Activated T-helper 9 cell treated with anti-CD3 and anti-CD28 coated beads, Interleukin-2, amount 50 U/mL, for 16 hours (primary cell): ENCODE data around the gene KLHDC7B.
"Not testable (repeated sequence)": the region's sequence is repeated elsewhere in the genome, so short reads cannot be mapped to it uniquely, and the experiment has no call there.

ENCODE experiments used
- DNase-seq: peaks from one replicate; pipeline ENCODE4 v3.0.0-alpha.2; 2020; ENCODE audit warnings: low read depth

The KLHDC7B gene

GRCh38 chr22:50517495-50518260, 28.0 kb upstream of the KLHDC7B start:
- DNase-seq, result no peak

GRCh38 chr22:50518606-50519005, 27.1 kb upstream of the KLHDC7B start:
- DNase-seq, result no peak

DNA sequence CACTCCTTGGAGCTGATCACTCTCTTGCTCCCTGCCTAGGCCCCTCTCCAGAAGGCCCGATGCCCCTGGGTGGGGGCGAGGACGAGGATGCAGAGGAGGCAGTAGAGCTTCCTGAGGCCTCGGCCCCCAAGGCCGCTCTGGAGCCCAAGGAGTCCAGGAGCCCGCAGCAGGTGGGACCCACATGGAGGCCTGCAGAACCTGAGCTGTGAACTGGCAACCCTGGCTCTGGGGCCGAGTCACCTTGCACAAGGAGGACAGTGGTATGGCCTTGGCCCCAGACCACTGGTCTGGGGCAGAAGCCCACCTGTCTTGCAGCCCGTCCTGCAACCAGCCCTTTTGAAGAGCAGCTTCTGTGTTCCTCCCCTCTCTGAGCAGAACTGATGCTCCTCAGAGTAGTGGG, 26.5 kb upstream of the KLHDC7B start:
- no peak for DNase-seq

DNA sequence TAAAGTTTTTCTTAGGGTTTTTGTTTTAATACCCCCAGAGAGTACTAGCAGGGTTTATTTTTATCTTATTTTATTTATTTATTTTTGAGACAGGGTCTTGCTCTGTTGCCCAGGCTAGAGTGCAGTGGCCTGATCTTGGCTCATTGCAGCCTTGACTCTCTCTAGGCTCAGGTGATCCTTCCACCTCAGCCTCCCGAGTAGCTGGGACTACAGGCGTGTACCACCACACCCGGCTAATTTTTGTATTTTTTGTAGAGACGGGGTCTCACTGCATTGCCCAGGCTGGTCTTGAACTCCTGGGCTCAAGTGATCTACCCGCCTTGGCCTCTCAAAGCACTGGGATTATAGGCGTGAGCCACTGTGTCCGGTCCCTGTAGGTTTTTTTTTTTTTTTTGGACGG, 25.5 kb upstream of the KLHDC7B start:
- not testable (repeated sequence) for DNase-seq

- DNase-seq, result no peak
These were observed 24.8 kb upstream of the KLHDC7B start for GRCh38 chr22:50520826-50521453.

DNA sequence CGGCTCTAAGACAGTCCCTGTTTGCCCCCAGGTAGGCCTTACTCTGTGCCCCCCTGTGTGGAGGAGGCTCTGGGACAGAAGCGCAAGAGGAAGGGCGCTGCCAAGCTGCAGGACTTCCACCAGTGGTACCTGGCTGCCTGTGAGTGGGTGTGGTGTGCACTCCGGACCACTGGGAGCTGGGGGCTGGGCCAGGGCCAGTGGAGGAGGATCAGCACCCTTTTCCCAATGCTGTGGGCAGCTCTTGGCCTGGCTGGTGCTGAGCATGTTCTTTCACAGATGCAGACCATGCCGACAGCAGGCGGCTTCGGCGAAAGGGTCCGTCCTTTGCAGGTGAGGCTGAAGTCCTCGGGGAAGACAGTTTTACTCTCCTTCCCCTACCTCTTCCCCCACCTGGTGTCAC, 24.0 kb upstream of the KLHDC7B start:
- no peak for DNase-seq

DNA sequence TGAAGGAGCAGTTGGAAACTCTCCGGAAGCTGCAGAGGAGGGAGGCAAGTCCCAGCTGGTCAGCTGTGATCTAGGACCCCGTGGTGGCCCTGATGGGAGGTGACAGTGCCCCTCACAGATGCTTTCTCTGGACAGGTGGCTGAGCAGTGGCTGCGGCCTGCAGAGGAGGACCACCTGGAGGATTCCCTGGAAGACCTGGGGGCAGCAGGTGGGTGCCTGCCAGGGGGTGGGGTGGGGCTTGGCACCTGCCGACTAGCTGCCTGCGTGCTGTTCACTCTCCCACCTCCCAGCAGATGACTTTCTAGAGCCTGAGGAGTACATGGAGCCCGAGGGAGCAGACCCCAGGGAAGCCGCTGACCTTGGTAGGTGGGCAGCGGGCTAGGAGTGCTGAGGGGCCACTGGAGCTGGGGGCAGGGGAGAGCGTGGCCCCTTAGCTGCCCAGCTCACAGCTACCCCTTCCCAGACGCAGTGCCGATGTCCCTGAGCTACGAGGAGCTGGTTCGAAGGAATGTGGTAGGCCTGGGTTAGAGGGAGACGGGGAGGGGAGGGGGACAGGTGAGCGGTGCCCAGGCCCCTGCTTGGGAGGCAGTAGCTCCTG, 23.4 kb upstream of the KLHDC7B start:
- no peak for DNase-seq

DNA sequence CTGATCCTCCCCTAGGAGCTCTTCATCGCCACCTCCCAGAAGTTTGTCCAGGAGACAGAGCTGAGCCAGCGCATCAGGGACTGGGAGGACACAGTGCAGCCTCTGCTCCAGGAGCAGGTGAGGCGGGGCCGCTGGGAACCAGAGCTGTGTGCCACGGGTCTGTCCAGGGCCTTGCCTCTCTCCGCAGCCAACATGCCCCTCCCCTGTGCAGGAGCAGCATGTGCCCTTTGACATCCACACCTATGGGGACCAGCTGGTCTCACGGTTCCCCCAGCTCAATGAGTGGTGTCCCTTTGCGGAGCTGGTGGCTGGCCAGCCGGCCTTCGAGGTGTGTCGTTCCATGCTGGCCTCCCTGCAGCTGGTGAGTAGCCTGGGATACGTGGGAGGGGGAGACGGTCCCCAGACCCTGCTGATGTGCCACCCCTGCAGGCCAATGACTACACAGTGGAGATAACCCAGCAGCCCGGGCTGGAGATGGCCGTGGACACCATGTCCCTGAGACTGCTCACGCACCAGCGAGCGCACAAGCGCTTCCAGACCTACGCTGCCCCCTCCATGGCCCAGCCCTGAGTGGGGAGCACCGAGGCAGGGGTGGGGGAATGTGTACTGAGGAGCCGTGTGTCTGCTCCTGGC, 22.8 kb upstream of the KLHDC7B start:
- DNase-seq, result no peak

- DNase-seq, result no peak
These were observed 22.3 kb upstream of the KLHDC7B start for GRCh38 chr22:50523458-50523805.

DNA sequence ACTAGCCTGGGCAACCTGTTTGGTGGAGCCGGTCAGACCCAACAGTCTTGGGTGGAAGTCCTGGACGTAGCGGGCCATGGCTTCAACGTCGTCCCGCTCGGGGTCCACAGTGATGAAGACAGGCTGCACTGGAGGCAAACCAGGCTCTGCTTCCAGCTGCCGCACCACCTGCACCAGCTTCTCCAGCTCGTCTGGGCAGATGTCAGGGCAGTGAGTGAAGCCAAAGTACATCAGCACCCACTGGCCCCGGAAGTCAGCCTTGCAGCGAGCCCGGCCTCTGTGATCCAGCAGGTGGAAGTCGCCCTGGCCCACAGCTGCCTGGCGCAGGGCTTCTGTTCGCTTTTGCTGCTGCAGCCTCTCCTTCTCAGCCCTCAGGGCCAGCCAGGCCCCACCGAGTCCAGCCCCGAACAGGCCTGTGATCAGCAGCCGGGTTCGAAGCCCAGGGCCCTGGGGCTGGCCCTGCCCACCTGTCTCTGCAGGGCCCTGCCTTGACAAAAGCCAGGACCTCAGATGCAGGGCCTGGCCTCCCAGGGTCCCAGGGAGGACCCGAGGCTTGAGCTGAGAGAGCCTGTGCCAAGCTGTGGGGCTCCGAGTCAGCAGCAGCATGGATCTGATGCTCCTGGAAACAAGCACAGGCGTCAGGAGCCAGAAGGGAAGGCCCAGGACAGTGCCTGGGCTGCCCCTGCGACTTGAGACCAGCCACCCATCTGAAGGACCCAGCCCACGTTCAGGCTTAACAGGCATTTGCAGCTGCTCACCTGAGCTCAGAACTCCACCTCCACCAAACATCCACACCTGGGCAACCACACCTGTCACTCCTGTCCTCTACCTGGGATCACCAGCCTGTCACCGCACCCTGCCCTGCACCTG, 21.7 kb upstream of the KLHDC7B start:
- DNase-seq, result no peak

GRCh38 chr22:50524676-50525103, 21.0 kb upstream of the KLHDC7B start:
- no peak for DNase-seq

DNA sequence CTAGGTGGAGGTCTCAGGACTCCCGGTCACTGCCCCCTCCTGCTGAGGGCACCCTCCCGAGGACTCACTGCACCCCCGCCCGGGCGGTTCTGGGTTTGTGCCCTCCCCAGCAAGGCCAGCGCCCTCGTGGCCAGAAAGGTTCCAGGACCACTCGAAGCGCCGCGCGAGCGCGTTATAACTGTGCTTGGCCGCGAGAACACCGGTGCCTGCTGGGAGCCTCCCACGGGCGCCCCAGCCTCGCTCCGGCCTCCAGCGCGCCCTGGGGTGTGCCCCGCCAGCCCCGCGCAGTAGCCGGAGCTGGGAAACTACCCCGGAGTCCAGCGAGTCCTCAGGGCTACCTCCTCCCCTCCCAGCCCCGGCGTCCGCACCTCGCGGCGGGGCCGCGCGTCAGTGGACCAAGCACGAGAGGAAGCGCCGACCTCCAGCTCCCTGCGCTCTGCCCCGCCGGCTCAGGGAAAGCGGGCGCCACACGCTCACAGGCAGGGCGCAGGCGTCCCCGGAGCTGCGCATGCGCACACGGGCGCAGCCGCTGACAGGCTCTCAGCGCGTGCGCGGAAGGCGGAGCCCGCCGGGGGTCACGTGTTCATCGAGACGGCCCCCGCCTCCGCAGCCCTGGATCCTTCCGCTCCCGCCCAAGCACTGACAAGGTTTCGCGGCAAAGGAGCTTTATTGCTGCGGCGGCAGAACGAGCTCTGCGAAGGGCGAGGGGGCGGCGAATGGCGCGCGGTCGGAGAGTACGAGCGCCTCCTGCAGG, 20.4 kb upstream of the KLHDC7B start, which contains the start of gene SCO2:
Gene SCO2, minus strand, starts transcription at position 495 of the 754 bp plus-strand sequence. CDS start 1,187 bp downstream, outside the sequence.
- DNase-seq, result peak; percentile 98

DNA sequence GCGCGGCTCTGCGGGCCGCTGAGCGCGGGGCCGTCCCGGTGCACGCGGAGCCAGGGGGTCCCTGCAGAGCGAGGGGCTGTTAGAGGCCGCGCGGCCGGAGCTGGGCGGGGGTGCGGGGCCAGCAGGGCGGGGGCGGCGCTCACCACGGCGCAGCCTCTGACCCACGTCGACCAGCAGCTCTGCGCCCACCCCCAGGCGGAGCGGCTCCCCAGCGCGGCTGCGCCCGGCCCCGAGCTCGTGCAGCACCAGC, 19.9 kb upstream of the KLHDC7B start:
- DNase-seq, result no peak

DNA sequence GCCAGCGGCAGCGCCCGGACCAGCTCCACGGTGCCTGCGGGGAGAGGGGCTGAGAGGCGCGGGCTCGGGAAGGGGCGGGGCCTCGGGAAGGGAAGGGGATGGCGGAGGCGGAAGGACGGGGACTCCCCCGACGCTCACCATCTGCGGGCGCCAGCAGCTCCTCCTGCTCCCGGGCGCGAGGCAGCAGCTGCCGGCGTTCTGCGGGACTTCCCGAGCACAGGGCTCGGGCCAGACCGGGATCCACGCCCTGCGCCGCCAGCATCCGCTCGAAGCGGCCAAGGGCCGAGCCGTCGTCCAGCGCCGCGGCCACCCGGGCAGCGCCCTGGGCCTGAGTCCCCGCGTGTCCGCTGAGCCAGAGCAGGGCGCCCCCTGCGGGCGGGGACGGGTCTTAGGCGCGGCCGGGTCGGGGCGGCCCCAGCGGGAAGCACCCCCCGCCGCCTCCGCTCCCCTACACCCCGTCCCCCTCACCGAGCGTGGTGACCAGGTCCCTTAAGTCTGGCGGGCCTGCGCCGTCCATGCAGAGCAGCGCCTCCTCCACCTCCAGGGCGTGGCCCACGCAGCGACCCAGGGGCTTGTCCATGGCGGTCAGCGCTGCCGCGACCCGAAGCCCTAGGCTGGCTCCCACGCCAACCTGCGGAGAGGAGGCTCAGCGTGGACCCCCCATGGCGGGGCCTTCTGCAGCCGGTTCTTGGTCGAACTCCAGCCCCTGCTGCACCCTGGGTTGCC, 19.4 kb upstream of the KLHDC7B start:
- DNase-seq, result peak; percentile 75

DNA sequence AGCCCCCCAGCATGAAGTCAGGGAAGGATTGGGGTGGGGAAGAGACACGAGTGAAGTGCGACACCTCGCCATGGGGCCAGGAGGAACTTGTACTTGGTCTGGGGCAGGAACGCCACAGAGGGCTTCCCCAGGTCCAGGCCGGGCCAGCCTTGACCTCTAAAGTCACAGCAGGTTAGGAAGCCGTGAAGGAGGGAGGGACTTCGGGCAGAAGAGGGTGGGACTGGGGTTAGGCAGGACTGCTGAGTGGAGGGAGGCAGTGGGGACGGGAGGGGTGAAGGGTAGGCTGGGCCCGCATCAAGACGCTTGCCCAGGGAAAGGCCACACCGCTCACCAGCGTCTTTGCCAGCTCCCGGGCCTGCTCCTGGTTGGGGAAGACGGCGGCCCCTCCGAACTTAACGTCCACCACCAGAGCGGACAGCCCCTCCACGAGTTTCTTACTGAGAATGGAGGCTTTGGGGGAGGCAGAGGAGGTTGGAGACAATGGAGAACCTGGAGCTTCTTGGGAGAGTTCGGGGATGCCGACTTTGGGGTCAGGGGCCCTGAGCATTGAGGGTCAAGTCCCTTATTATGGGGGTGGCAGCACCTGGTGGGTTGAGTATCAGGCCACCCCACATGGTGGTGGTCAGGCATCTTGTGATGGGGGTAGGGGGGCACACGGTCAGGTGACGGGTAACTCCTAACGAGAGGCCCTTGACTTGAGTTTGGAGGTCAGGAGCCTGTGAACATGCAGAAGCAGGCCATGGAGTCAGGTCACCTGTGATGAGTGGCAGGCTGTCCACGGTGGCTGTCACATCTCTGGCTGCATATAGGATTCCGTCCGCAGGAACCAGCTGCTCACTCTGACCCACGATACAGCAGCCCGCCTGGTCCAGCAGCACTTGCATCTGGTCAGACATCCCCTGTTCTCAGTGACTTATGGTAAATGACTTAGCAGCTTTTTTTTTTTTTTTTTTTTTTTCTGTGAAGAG, 18.6 kb upstream of the KLHDC7B start:
- DNase-seq, result no peak

- DNase-seq, result no peak
These were observed 17.6 kb upstream of the KLHDC7B start for GRCh38 chr22:50527921-50528681.

DNA sequence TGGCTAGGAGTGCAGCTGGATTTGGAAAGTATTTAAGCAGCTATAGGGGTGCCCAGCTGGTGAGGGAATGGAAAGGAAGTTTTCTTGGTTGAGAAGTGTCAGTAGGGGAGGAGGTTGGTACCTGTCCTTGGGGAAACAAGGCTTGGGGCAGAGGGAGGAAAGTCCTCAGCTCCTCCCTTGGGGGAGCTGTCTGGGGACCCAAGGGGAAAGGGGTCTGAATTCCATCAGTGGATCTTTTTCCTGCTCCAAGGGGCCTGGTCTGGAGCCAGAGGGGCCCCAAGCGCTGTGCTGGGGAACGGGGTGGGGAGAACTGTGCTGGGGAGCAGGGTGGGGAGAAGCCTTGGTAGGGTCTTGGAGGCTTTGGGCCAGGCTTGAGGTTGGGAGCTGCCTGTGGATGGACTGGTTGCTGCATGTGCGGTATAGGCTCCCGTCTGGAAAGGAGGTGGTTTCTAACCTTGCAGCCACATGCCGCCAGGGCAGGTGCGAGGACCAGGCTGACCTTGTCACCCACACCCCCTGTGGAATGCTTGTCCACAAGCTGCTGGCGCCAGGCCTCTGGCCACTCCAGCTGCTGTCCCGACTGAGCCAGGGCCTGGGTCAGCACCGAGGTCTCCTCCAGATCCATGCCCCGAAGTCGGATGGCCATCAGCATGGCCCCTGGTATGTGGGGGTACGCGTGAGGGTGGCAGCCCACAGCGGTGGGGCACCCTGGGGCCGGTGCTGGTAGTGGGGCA, 16.9 kb upstream of the KLHDC7B start:
- DNase-seq, result no peak

DNA sequence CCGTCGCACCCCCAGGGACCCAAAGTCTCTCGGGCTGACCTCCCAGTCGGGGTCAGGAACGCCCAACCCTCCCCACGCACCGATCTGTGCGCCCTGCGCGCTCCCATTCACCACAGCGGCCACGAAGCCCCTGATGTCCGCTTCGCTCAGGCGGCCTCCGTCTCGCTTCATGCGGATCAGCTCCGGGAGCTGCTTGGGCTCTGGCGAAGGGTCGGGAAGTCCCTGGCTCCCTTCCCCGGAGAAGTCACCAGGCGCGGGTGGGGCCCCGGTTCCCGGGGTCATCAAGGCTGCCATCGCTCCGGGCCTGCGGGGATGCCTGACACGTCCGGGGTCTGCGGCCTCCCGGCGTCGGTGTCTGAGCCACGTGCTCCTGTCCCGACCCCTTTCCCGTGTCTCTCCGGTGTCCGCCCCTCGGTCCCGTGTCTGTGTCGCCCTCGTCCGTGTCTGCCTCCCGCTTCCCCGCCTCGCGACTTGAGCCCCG, 16.2 kb upstream of the KLHDC7B start:
- no peak for DNase-seq
